GM21390 (cell line): ENCODE results near the gene MOV10L1.

Experiments used
- ATAC-seq: cut with Tn5 transposase; IDR thresholded peaks from one replicate; pipeline ENCODE4 v1.9.1; 2021; ENCODE audit not compliant: unreplicated experiment

Gene MOV10L1

DNA sequence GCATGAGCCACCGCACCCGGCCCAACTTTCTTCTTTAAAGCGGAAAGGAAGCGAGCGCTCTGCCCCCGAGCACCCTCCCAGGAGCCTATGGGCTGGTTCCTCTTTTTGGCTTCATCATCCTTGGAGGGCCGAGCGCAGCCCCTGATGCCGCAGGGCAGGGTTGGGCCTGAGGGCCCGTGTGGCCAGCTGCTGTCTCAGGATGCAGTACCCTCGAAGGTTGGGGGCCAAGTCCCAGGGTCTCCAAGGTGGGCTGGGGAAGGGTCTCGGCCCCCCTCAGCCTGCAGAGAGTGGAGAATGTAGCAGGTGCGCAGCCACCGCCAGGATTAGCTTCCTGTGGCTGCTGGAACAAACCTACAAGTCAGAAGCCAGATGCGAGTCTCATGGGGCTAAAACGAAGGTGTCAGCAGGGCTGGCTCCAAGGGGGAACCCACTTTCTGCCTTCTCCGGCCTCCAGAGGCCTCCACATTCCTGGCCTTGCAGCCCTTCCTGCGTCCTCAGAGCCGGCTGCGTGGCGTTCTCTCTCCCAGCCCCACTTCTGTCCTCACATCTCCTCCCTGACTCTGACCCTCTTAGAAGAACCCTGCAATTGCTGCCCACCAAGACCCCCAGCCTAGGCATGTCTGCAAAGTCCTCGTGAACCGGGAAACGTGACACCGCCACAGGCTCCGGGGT is 83.6 kb downstream of the MOV10L1 start:
- ATAC-seq, result no peak

GRCh38 chr22:50173983-50174355 is 84.2 kb downstream of the MOV10L1 start:
- no peak for ATAC-seq

- no peak for ATAC-seq
Observed at GRCh38 chr22:50174382-50175190, 84.8 kb downstream of the MOV10L1 start.

GRCh38 chr22:50175191-50175461 is 85.3 kb downstream of the MOV10L1 start:
- ATAC-seq, result no peak

- ATAC-seq, result no peak
Observed at GRCh38 chr22:50175921-50176849, 86.4 kb downstream of the MOV10L1 start.

- ATAC-seq, result no peak
Observed at GRCh38 chr22:50176850-50177536, 87.2 kb downstream of the MOV10L1 start.

- ATAC-seq, result no peak
Observed at GRCh38 chr22:50177537-50178470, 88.0 kb downstream of the MOV10L1 start.

DNA sequence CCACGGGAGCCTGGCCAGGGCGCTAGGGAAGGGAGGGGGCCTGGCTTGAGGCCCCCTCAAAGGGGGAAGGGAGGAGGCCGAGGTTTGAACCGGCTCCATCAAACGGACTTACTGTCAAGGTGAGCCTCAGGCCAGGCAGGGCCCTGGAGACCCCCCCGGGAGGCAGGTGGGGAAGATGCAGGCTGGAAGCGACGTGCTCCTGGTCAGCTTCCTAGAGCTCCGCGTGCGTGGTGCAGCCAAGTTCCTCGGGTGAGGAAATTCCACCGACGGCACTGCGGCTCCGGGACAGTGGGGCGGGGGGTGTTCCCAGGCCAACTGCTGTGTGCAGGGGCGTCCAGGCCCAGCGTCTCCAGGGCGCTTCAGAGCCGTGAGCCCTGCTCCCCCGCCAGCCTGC is 88.7 kb downstream of the MOV10L1 start:
- no peak for ATAC-seq

DNA sequence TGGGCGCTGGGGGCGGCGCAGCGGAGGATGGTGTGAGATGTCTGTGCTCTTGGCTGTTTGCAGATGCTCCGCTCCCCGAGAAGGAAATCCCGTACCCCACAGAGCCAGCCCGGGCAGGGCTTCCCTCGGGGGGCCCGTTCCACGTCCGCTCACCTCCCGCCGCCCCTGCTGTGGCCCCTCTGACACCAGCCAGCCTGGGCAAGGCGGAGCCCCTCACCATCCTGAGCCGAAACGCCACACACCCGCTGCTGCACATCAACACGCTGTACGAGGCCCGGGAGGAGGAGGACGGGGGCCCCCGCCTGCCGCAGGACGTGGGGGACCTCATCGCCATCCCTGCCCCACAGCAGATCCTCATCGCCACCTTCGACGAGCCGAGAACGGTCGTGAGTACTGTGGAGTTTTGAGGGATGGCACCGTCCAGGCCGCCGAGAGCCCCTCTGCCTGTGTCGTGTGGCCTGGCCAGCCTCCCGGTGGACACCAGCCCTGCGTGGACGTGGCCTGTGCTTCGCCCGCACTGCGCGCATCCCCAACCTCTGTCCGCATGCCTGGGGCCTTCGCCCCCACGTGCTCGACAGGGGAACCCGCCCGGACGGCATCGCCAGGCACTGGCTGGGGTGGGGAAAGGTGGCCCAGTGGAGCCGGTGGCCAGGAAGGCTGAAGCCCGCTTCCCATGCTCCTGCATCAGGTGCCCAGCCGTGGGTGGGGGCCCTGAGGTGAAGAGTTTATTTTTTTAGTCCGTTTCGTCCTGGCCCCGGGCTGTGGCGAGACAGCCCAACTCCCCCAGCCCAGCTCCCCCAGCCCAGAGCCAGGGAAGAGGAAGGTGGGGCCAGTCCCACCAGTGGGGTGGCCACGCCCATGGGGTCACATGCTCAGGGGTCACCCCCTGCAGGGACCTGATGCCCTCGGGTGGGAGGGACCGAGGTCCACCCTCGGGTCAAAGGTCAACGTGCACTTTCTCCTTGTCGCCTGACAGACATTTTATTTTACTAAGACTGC is 89.4 kb downstream of the MOV10L1 start:
- no peak for ATAC-seq

GRCh38 chr22:50179937-50180726 is 90.3 kb downstream of the MOV10L1 start:
- no peak for ATAC-seq

DNA sequence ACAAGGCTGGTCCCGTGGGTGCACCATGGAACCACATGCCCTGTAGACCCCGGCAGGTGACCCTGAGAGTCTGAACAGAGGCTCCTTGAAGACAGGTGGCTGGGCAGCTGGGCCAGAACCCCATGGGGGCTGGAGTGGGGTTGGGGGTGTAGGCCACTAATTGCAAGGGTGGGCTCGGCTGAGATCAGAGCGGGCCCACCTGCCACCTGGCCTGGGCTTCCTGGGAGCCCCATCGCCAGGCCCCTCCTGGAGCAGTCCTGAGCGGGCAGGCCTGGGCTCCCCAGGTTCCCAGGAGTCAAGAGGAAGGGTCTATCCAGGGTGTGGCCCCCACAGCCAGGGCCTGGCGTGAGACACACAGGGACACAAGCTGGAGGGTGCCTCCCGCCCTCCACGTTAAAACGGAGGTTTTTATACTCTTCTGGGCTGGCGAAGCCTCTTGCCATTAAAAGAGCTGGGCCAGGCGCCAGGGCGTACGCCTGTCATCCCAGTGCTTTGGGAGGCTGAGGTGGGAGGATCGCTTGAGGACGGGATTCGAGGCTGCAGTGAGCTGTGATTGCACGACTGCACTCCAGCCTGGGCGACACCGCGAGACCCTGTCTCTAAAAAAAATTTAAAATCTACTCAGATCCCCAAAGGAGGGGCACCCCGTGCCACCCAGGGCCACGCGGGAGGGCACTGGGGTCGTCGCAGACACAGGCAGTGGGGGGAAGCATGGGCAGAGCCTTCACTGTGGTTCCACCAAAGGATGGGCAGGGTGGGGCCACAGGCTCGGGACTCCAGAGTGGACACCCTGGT is 91.1 kb downstream of the MOV10L1 start:
- no peak for ATAC-seq

DNA sequence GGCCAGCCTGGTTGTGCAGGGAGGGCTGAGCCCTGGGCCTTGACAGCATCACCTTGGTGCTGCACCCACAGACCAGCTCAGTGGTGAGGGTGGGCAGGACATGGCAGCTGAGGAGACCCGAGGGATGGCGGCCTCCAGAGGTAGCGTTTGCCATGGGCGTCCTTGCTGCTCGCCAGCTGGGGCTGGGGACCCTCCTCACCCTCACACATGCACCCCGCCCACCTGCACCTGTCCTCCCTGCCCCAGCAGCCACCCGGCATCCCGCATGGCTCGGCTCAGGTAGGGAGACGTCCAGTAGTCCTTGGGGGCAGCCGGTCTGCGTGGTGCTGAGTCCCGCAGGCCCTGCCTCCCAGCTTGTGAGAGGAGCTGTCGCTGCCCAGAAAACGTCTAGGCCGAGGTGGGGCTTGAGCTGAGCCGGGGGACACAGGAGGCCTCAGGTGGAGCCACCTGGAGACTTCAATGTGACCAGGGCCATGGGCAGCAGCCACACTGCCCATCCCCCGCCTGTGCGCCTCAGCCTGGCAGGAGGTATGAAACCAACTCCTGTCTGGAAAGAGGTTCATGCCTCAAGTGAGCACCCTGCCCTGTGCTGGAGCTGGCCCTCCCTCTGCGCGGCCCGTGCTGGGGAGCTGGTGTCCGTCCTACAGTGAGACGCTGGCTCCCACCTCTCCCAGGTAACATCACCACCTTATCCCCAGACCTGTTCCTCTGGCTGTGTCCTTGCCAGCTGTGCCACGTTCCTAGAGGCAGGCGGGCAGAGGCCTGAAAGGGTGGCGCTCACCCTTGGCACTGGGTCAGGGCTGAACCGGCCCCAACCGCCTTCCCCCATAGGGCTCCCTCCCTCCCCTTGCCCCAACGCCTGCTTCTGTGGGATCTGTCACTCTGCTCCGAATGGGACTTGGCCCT is 92.6 kb downstream of the MOV10L1 start:
- no peak for ATAC-seq

DNA sequence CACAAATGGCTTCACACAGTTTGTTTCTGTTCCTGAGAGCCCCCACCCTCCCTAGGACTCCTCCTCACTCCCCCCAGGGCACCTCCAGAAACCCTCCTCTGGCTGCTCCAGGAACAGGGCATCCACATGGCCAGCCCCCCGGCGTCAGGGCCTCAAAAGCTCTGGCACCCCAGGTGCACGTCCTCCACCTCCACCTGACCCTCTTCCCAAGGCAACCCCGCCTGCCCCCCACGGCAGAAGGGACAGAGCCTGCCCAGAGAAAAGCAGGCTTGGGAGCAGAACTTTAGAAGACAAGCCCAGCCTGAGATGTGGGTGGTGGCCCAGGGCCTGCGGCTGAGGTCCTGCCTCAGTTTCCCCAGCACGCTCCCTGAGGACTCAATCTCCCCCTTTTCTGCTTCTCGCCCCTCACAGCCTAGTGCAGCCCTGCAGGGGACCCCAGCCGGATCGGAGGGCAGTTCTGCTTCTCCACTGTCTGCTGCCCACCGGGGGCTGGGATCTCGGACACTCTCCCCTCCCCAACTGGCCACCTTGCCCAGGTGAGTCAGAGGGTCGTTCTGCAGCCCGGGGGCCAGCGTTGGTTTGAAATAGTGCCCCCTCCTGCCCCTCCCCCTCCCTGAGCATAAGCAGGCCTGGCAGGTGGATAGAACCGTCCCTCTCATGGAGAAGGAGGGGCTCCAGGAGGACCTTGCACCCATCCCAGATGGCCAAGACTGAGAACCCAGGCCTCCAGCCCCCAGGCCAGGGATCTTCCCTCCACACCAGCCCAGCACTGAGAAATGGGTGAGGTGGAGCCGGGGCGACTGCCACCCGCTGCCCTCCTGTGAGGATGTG is 93.5 kb downstream of the MOV10L1 start:
- no peak for ATAC-seq

DNA sequence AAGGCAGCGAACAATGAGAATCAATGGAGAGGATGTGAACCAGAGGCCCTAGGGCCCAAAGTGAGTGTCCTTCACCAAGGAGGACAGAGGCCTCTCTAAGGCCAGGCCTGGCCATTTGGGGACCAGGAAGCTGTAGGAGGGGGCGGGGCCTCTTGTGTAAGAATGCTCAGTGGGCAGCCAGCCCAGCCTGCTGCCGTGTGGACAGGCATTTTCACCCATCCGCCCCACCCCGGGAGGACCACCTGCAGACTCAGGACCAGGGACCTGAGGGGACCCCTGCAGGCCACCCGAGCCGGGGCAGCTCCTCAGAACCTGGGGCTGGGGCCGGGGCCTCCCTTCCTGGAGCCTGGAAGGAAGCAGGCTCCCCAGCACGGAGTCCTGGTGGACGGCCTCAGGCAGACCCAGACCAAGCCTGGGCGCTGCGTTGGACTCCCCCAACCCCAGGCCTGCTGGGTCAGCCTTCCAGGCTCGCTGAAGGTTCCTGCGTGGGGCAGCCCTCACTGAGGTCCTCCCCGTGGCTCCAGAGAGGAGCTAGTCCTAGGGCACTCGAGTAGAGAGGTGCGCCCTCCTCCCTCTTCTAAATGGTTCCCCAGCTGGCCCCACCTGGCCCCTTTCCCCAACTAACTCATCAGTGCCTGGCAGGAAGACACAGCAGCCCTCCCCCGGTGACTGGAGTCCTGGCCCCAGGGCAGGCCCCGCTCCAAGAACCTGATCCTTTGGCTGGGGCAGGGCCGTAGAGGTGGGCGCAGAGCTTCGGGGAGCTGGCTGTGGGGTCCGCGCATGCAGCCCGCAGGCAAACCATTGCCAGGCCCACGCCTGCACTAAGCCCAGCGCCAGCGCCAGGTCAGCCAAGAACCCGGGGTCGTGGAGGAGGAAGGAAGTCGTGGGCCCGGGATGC is 94.4 kb downstream of the MOV10L1 start:
- ATAC-seq, result no peak
